Naive B cell (primary cell): ENCODE data around the gene TNFAIP8L2. TPM values are rescaled to one million over a fixed set of nuclear protein-coding genes. Genes with fewer than 3 reads are reported as not detected.
"Not testable (repeated sequence)": the region's sequence is repeated elsewhere in the genome, so short reads cannot be mapped to it uniquely, and the experiment has no call there.

Source experiments
- ATAC-seq, 2 donors: fragments of 150-1000 bp; cut with Tn5 transposase; 2 replicates each; pipeline ENCODE4 v1.10.0; 2021; ENCODE audit warnings: low read depth in 2 of 2, mild to moderate bottlenecking in 2 of 2, moderate library complexity in 2 of 2
- DNase-seq: peaks from one replicate; pipeline ENCODE4 v3.0.0; 2022
- H3K27ac Mint-ChIP-seq, 6 donors: one replicate each; pipeline ENCODE4 v1.8.0; 2020 to 2022; ENCODE audit warnings: mild to moderate bottlenecking in 6 of 6, mixed read lengths in 6 of 6, moderate library complexity in 5 of 6, inconsistent platforms in 2 of 6
- H3K27me3 Mint-ChIP-seq, 3 donors: one replicate each; pipeline ENCODE4 v1.8.0; 2021 to 2022; ENCODE audit warnings: mixed read lengths in 3 of 3, mild to moderate bottlenecking in 1 of 3
- H3K36me3 Mint-ChIP-seq, 2 donors: one replicate each; pipeline ENCODE4 v1.8.0; 2020 to 2022; ENCODE audit warnings: mixed read lengths in 2 of 2, inconsistent platforms in 1 of 2, mild to moderate bottlenecking in 1 of 2
- H3K4me1 Mint-ChIP-seq, 3 donors: one replicate each; pipeline ENCODE4 v1.8.0; 2020 to 2022; ENCODE audit warnings: mixed read lengths in 3 of 3, inconsistent platforms in 1 of 3, mild to moderate bottlenecking in 1 of 3, moderate library complexity in 1 of 3
- H3K4me3 Mint-ChIP-seq, 8 donors: one replicate each; pipeline ENCODE4 v1.8.0; 2020 to 2022; ENCODE audit warnings: mild to moderate bottlenecking in 8 of 8, mixed read lengths in 8 of 8, moderate library complexity in 8 of 8, inconsistent platforms in 2 of 8
- H3K9me3 Mint-ChIP-seq, 7 donors: one replicate each; pipeline ENCODE4 v1.8.0; 2020 to 2022; ENCODE audit warnings: mixed read lengths in 7 of 7, mild to moderate bottlenecking in 5 of 7, inconsistent platforms in 2 of 7, moderate library complexity in 1 of 7
- polyA plus RNA-seq, 6 donors: library from polyadenylated mRNA; unstranded; fragments of 300-500 nt; fragmentation: Illumina TruSeq; gene quantifications; one replicate each; pipeline ENCODE4 v1.2.3, GENCODE V29; 2021; ENCODE audit warnings: low read depth in 6 of 6

Gene TNFAIP8L2
- polyA plus RNA-seq, 6 donors from 2014 or later: 5.0 to 15.6 (median 8.3) TPM; not detected in 1

DNA sequence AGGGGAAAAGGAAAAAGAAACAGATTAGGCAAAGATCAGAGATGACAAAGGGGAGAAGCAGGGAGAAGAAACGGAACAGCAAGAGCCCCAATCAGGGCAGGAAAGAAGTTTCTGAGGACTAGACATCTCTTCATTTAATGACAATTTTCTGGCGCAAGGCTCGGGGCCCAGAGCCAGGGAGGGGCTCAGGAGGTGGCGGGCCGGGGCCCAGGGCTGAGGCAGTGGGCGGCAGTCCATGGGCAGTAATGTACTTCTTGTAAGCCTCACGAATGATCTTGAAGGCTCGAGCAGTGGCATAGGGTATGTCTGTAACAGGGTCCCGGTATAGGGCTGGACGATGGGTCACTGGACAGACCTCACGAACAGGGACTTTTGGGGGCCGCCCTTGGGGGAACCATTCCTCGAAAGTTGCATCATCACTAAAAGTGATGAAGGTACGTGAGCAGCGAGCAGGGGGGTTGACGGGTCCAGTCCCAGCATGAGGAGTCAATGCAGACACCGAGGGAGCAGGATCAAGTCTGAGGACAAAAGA is 20.1 kb downstream of the TNFAIP8L2 start:
- H3K4me1 Mint-ChIP-seq: peaks cover 3 to 6% (median 4%) of the 10 kb centered on the region in 3 donors
- ATAC-seq (no peak), DNase-seq (no peak)
- H3K36me3 Mint-ChIP-seq: peaks cover 8 to 34% of the 10 kb centered on the region in 2 donors
- H3K4me3 Mint-ChIP-seq: peak overlapping the region in 1 of 8 donors; percentile 5
- peak overlapping the region in 1 of 6 donors; percentile 75 for H3K27ac Mint-ChIP-seq
- H3K9me3 Mint-ChIP-seq: no peaks in the 10 kb centered on the region
- H3K27me3 Mint-ChIP-seq: no peaks in the 10 kb centered on the region

DNA sequence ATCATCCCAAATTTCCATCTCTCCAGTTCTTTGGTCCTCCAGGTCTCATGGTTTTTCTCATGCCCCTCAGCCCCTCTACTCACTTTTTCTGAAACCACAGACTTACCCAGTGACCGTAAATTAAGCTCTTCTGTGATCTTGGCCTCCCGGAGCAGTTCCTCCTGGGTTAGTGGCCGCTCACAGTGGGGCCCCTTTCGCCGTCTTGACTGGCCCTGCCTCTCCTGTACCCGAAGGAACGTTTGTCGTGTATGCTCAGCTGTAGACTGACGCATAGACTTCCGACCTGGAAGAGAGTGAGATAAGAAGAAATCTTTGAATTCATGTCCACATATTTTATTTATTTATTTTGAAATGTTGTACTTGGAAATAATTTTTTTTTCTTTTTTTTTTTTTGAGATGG is 27.8 kb downstream of the TNFAIP8L2 start:
- Mint-ChIP-seq H3K36me3 (peaks cover 28 to 41% of the 10 kb centered on the region in 2 donors), H3K4me3 (no peak overlapping the region), H3K9me3 (no peaks in the 10 kb centered on the region), H3K27me3 (no peaks in the 10 kb centered on the region), H3K4me1 (peaks cover 21 to 24% (median 22%) of the 10 kb centered on the region in 3 donors), H3K27ac (peak overlapping the region in 1 of 6 donors; percentile 88)
- no peak for DNase-seq
- ATAC-seq: no peak

DNA sequence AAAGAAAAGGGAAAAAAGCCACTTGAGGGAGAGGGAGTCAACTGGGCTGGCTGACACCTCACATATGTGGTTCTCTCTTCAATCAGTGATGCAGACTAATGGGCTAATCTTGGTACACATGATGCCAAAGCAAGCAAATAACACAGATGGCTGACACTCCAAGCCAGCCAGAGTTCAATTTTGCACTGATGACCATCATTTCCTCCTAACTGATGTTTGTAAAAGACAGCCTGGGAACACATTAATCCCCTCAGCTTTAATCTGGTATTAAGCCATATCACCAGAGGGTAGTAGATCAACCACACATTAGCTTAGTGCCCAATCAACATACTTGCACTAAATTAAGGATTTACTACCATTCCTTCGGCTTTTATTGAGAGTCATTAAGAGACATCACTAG is 30.8 kb downstream of the TNFAIP8L2 start:
- Mint-ChIP-seq H3K36me3 (peaks cover 18 to 28% of the 10 kb centered on the region in 2 donors), H3K9me3 (no peaks in the 10 kb centered on the region), H3K4me3 (peak overlapping the region in 1 of 8 donors; percentile 22), H3K27ac (peak overlapping the region in 1 of 6 donors; percentile 75), H3K4me1 (peaks cover 29 to 35% (median 30%) of the 10 kb centered on the region in 3 donors), H3K27me3 (no peaks in the 10 kb centered on the region)
- ATAC-seq (no peak), DNase-seq (no peak)

DNA sequence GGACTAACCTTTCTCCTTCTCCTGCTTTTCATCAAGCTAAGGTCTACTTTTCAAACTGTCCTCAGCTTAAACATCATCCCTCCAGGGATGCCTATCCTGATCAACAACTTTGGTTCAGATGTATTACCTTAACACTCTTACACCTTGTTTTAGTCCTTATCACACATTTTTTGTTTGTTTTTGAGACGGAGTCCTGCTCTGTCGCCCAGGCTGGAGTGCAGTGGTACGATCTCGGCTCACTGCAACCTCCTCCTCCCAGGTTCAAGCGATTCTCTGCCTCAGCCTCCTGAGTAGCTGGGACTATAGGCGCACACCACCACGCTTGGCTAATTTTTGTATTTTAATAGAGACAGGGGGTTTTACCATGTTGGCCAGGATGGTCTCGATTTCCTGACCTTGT is 32.2 kb downstream of the TNFAIP8L2 start:
- H3K9me3 Mint-ChIP-seq, H3K27me3 Mint-ChIP-seq, DNase-seq, ATAC-seq: not testable (repeated sequence)
- Mint-ChIP-seq H3K4me1 (peaks cover 29 to 35% (median 30%) of the 10 kb centered on the region in 3 donors), H3K27ac (peak overlapping the region in 1 of 6 donors; percentile 98), H3K4me3 (peak overlapping the region; percentile 96 to 100 (median 99)), H3K36me3 (peaks cover 11 to 15% of the 10 kb centered on the region in 2 donors)

DNA sequence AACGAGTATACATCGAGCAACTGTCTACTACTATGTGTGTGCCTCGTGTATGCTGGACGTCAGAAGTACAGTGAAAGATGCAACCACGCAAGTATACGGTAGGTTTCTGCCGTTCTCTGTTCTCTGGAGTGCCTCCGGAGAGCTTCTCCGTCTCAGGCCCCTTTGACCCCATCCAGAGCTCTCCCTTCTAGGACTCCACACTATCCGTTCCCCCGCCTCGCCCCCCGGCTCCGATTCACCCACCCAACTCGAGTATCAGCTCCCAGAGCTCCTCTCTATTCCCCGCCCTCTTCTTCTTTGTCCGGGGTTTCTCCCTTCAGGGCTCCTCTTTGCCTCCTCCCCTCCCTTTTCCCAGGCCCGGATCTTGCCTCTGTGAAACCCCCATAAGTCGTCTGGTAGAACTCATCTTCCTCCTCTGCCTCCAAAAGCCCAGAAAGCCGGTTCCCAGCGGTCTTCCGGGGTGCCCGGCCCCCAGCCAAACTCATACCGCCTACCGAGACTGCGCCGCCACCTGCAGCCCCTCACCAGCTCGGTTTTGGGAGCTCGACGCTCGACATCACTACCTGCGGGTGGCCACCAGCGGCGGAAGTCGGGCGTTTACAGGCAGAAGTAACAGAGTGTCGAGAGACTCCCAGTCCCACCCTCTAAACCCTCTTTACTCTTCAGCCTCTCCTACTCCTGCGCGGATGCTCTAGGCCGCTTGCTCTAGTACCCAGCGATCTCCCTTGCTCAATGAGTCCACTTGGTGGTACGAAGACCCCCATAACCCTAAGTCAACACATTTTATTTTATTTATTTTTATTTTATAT is 33.4 kb downstream of the TNFAIP8L2 start, which contains the start of gene VPS72:
Gene VPS72 (minus strand): TSS at position 561 of the 809 bp plus-strand sequence. CDS start 76 bp downstream, at position 485.
- Mint-ChIP-seq H3K4me3 (peak within 1 kb of the TSS; percentile 96 to 100 (median 99)), H3K27me3 (peaks cover 0 to 5% (median 0%) of the 10 kb centered on the region in 3 donors), H3K27ac (peak within 1 kb of the TSS; percentile 87 to 99 (median 98)), H3K9me3 (no peaks in the 10 kb centered on the region), H3K36me3 (peaks cover 2 to 7% of the 10 kb centered on the region in 2 donors), H3K4me1 (peaks cover 29 to 35% (median 30%) of the 10 kb centered on the region in 3 donors)
- ATAC-seq: peak; percentile 91 to 93
- peak; percentile 83 for DNase-seq

DNA sequence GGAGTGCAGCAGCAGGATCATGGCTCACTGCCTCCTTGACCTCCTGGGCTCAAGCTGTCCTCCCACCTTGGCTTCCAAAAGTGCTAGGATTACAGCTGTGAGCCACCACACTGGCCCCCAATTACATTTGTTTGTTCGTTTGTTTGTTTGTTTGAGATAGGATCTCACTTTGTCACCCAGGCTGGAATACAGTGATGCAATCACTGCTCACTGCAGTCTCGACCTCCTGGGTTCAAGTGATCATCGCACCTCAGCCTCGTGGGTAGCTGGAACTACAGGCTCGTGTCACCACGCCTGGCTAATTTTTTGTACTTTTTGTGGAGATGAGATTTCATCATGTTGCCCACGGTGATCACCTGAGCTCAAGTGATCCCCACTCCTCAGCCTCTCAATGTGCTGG is 35.6 kb downstream of the TNFAIP8L2 start:
- Mint-ChIP-seq H3K36me3 (peaks cover 0 to 7% of the 10 kb centered on the region in 2 donors), H3K27me3 (peaks cover 0 to 5% (median 0%) of the 10 kb centered on the region in 3 donors), H3K27ac (no peak overlapping the region), H3K4me1 (peaks cover 24 to 36% (median 26%) of the 10 kb centered on the region in 3 donors), H3K4me3 (peak overlapping the region in 1 of 8 donors; percentile 64), H3K9me3 (no peaks in the 10 kb centered on the region)
- ATAC-seq: no peak
- no peak for DNase-seq

DNA sequence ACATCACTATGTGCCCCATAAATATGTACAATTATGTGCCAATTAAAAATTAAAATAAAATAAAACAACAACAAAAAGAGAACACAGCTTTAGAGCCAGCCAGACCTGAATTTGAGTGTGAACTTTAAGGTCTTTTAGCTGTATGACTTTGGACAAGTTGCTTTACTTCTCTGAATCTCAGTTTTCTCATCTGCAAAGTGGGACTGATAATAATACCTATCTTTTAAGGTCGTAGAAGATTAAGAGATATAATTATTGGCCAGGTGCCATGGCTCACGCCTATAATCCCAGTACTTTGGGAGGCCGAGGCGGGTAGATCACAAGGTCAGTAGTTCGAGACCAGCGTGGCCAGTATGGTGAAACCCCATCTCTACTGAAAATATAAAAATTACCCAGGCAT is 36.9 kb downstream of the TNFAIP8L2 start:
- Mint-ChIP-seq H3K27ac (no peak overlapping the region), H3K4me3 (no peak overlapping the region), H3K4me1 (peaks cover 24 to 35% (median 25%) of the 10 kb centered on the region in 3 donors), H3K27me3 (peaks cover 0 to 5% (median 0%) of the 10 kb centered on the region in 3 donors), H3K36me3 (peaks cover 0 to 8% of the 10 kb centered on the region in 2 donors), H3K9me3 (no peaks in the 10 kb centered on the region)
- DNase-seq: no peak
- no peak for ATAC-seq

DNA sequence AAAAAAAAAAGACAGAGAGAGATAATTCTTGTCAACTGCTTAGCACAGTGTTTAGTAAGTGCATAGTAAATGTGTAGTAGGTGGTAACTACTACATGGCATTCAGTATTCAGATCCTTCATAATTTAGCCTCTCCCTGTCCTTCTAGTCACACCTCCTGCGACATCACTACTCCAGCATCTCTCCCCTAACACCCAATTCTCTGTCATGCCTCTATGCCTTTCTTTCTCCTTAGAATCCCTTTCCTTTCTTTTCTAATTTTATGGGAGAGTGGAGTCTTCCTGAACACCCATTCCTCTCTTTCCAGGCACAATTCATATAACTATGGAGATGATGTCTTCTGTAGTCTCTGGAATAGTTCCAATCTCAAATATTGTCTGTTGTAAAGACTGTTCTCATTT is 37.4 kb downstream of the TNFAIP8L2 start:
- peaks cover 24 to 34% (median 24%) of the 10 kb centered on the region in 3 donors for H3K4me1 Mint-ChIP-seq
- no peak for DNase-seq
- peaks cover 0 to 14% of the 10 kb centered on the region in 2 donors for H3K36me3 Mint-ChIP-seq
- no peaks in the 10 kb centered on the region for H3K9me3 Mint-ChIP-seq
- H3K27ac Mint-ChIP-seq: no peak overlapping the region
- H3K27me3 Mint-ChIP-seq: peaks cover 0 to 5% (median 0%) of the 10 kb centered on the region in 3 donors
- ATAC-seq: no peak
- peak overlapping the region in 2 of 8 donors; percentile 1 to 67 for H3K4me3 Mint-ChIP-seq

DNA sequence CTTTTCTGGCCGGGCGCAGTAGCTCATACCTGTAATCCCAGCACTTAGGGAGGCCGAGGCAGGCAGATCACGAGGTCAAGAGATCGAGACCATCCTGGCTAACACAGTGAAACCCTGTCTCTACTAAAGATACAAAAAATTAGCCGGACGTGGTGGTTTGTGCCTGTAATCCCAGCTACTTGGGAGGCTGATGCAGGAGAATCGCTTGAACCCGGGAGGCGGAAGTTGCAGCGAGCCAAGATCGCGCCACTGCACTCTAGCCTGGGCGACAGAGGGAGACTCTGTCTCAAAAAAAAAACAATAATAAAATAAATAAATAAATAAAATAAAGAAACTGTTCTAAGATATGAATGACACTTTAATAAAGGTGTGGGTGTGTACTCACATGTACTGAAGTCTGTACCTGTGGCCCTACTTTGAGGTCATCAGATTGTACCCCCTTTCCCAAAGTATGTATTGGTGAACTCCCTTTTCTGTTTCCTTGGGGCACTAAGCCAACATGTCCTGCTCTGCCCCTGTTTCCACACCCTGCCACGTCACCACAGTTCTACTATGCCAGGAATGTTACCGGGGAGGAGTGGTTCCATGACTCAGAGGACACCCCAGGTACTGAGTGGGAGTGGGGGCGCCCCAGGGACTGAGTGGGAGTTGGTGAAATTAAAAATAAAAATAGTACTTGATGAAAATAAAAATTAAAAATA is 38.6 kb downstream of the TNFAIP8L2 start:
- not testable (repeated sequence) for ATAC-seq, DNase-seq, H3K9me3 Mint-ChIP-seq, H3K27me3 Mint-ChIP-seq
- Mint-ChIP-seq H3K27ac (peak overlapping the region in 1 of 6 donors; percentile 27), H3K36me3 (peaks cover 0 to 11% of the 10 kb centered on the region in 2 donors), H3K4me3 (peak overlapping the region in 1 of 8 donors; percentile 22), H3K4me1 (peaks cover 28 to 37% (median 30%) of the 10 kb centered on the region in 3 donors)

DNA sequence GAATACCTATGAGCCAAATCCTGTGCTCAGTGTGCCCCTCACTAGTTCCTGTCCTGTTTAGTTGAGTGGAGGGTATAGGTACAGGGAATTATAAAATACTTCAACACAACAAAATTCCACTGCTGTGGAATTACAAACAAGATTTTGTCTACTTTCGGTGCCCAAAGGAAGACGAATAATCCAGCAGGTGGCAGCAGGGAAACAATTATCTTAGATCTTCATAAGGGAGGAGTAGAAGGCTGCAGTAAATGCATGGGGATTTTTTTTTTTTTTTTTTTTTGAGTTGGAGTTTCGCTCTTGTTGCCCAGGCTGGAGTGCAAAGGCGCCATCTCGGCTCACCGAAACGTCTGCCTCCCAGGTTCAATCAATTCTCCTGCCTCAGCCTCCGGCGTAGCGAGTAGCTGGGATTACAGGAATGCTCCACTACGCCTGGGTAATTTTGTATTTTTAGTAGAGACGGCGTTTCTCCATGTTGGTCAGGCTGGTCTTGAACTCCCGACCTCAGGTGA is 39.9 kb downstream of the TNFAIP8L2 start:
- peak overlapping the region in 6 of 8 donors; percentile 20 to 78 (median 56) for H3K4me3 Mint-ChIP-seq
- H3K36me3 Mint-ChIP-seq: peaks cover 0 to 9% of the 10 kb centered on the region in 2 donors
- peaks cover 0 to 5% (median 0%) of the 10 kb centered on the region in 3 donors for H3K27me3 Mint-ChIP-seq
- no peaks in the 10 kb centered on the region for H3K9me3 Mint-ChIP-seq
- DNase-seq (peak; percentile 48), ATAC-seq (peak; percentile 21 to 27)
- peaks cover 29 to 33% (median 29%) of the 10 kb centered on the region in 3 donors for H3K4me1 Mint-ChIP-seq
- H3K27ac Mint-ChIP-seq: peak overlapping the region in 1 of 6 donors; percentile 24

DNA sequence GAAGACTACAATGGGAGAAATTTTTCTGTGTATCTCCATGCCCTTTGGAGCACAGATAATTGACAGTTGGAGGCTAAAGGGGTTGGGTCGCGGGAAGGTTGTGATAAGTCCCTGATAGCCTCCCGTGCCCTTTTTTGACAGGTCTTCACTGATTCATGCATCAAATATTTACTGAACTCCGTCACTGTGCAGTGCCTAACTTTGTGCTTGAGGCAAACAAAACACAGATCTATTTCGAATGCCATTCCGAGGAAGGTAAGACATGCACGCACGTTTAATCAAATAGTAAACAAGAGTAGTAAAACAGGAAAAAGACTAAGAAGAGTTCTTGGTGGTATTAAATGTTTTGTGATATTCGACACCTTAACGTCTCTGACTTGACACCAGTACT is 41.4 kb downstream of the TNFAIP8L2 start:
- H3K4me1 Mint-ChIP-seq: peaks cover 34 to 44% (median 40%) of the 10 kb centered on the region in 3 donors

DNA sequence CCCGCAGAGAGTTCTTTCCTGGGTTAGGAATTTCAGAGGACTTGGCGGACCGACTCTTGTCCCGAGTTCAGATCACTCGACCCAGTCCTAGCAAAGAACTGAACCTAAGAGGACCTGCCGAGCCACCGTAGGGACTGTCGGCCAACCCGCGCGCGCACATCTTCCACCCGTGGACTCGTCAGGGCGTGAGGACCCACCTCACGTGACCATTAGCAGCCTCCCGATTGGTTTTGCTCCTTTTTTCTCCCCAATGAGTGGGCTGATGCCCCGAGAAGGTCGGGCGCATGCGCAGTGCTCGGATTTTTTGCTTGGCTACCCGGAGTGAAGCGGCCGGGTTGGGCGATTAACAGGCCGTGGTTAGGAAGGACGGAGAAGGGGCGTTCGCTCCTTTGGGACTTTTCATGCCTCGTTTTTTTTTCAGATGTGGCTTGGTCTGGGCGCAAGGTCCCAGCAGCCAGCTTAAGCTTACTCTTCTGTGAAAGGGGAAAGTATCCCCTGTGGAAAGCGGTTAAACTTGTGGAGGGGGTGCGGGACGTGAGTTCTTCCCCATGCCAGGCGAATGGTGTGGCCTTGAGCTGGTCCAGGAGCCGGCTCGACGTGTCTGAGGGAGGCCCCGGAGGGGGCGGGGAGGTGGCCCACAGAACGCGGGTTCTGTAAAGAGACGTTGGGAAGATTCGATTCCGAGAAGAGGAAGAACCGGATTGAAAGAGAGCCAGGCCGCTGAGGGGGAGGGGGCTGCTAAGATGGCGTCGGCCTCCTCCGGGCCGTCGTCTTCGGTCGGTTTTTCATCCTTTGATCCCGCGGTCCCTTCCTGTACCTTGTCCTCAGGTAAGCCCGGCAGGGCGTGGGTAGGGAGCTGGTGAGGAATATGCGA is 42.0 kb downstream of the TNFAIP8L2 start, which contains the start of gene PIP5K1A:
Gene PIP5K1A (plus strand): TSS at position 299 of the 874 bp plus-strand sequence. CDS start 445 bp downstream, at position 744.
- H3K4me1 Mint-ChIP-seq: peaks cover 34 to 46% (median 40%) of the 10 kb centered on the region in 3 donors
- H3K27ac Mint-ChIP-seq: peak within 1 kb of the TSS; percentile 96 to 99 (median 98)
- ATAC-seq (peak; percentile 91 to 94), DNase-seq (peak; percentile 96)
- no peaks in the 10 kb centered on the region for H3K9me3 Mint-ChIP-seq
- H3K4me3 Mint-ChIP-seq: peak within 1 kb of the TSS; percentile 93 to 100 (median 98)
- peaks cover 0 to 9% of the 10 kb centered on the region in 2 donors for H3K36me3 Mint-ChIP-seq
- peaks cover 0 to 5% (median 0%) of the 10 kb centered on the region in 3 donors for H3K27me3 Mint-ChIP-seq

More for the DNA sequence above, 41.4 kb downstream of the TNFAIP8L2 start:
- Mint-ChIP-seq H3K9me3 (no peaks in the 10 kb centered on the region), H3K36me3 (peaks cover 0 to 9% of the 10 kb centered on the region in 2 donors), H3K4me3 (peak overlapping the region; percentile 93 to 100 (median 98)), H3K27ac (peak overlapping the region; percentile 94 to 99 (median 98)), H3K27me3 (peaks cover 0 to 5% (median 0%) of the 10 kb centered on the region in 3 donors)
- ATAC-seq (no peak), DNase-seq (no peak)
